Measurements from ENCODE around the gene TCF7L1.
"Not testable (repeated sequence)": the region's sequence is repeated elsewhere in the genome, so short reads cannot be mapped to it uniquely, and the experiment has no call there.

The TCF7L1 gene

DNA sequence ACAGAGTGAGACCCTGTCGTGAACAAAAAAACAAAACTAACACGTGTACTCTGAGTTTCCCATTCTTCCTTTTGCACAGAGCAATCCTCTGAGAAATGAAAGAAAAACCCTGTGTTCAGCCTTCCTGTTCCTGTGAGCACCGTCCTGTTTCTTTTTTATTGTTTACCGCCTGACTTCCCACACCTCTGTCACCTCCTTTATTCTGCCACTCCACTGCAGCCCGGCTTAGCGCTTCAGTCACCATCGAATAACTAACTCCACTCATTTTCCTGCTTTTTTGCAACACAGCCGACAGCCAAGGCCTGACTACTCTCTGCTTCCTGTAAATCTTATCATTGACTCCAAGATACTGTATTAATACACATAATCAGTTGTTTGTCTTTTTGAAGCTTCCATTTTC lies 153.7 kb downstream of the TCF7L1 start:
- no peak for DNase-seq (ENCODE audit: low read depth)

DNA sequence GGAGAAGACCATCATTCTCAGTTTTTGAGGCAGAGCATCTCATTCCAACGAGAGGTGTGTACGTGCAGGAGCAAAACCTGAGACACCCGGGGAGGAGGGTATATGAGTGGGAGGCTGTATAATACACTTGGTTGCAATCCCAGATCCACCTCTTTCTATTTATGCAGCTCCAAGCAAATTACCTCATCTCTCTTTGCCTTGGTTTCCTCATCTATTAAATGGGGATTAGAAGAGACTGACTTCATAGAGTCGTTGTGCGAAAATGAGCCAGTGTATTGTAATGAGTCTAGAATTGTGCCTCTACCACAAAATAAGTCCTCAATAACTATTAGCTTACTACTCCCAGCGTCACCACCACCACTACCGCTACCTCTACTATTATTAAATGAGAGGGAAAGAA lies 154.5 kb downstream of the TCF7L1 start:
- no peak for DNase-seq (ENCODE audit: low read depth)

DNA sequence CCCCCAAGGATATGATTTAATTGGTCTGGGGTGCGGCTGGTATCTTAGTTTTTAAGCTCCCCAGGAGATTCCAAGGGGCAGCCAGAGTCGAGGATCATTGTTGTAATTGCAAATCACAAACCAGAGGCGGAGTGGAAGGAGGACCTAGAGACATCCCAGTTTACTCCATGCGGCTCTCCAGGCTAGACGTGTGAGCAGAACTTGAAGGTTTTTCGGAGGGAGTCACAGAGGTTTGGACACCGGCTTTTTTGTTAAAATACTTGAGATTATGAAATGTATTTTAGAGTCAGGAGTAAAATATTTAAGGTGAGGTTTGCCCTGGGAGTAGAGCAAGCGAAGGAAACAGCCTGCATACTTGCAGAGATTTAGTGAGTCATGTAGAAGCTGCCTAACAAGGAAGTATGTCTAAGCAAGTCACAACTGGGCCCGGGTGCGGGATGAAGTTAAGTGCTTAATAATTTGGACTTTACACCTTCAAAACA lies 155.1 kb downstream of the TCF7L1 start:
- DNase-seq (ENCODE audit: low read depth) = no peak

DNA sequence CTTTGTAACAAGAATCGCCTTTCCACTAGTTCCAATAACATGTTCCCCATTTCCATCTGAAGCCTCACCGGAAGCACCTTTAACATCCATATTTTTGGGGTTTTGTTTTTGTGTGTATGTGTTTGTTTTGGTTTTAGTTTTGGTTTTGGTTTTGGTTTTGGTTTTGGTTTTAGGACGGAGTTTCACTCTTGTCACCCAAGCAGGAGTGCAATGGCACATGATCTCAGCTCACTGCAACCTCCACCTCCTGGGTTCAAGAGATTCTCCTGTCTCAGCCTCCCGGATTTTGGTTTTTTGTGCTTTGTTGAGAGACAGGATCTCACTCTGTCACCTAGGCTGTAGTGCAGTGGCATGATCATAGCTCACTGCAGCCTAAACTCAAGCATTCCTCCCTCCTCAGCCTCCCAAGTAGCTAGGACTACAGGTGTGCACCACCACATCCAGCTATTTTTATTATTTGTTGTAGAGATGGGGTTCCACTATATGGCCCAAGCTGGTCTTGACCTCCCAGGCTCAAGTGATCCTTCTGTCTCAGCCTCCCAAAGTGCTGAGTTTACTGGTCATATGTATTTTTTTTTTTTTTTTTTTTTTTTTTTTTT lies 158.3 kb downstream of the TCF7L1 start:
- DNase-seq (ENCODE audit: low read depth) = no peak

DNA sequence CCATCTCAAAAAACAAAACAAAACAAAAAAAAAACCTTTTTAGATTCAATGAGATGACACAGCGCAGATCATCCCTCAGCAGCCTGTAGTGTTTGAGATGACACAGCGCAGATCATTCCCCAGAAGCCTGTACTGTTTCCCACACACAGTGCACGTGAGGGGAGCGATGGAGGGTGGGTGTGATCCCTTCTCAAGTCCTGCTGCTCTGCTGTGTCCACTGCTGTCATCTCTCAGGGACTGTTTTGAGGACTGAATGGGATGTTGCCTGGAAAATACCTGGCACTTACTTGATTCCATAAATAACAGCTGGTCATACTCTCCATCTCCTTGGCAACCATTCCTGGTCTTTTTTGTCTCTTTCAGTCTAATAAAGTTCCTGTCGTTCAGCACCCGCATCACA lies 168.9 kb downstream of the TCF7L1 start:
- DNase-seq (ENCODE audit: low read depth) = no peak

DNA sequence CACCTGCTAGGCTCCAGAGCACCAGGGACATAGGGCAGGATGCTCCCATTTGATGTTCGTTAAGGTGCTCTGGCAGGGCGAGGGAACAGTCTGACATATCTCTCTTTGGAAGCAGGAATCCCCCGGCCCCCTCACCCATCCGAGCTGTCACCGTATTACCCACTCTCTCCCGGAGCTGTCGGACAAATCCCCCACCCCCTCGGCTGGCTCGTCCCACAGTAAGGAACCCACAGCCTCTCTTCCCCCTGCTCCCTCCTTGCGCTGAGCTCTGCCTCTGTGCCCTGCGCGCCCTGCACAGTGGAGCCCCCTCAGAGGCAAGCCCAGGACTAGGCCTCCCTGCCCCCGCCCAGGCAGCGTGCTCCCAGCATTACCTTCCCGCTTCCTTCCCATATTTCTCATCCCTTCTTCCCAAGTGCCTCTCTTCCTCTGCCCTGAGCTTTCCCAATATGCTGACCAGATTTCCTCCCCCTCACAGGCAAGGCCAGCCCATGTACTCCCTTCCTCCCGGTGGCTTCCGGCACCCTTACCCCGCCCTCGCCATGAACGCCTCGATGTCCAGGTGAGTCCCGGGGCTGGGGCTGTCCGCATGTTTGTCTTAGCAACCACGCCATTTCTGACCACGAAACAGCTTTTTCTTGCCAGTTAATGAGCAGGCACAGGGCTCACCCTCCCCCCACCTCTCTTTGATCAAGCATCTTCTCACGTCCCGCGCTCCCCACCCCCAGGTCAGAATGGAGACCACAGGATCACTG lies 170.8 kb downstream of the TCF7L1 start:
- no peak for DNase-seq (ENCODE audit: low read depth)

DNA sequence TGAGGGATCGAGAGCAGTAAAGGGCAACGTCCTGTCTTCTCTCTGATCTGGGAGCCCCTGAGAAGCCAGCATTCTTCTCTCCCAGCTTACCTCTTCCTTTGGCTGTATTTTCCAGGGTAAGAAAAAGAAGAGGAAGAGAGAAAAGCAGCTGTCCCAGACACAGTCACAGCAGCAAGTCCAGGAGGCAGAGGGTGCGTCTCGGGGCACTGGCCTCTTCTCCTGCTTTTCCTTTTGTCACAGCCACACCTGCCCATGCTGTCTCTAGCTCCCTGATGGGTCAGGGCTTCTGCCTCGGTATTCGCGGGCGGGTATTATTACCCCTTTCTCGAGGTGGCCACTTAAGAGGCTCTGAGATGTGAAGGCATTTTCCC lies 174.3 kb downstream of the TCF7L1 start:
- no peak for DNase-seq (ENCODE audit: low read depth)

DNA sequence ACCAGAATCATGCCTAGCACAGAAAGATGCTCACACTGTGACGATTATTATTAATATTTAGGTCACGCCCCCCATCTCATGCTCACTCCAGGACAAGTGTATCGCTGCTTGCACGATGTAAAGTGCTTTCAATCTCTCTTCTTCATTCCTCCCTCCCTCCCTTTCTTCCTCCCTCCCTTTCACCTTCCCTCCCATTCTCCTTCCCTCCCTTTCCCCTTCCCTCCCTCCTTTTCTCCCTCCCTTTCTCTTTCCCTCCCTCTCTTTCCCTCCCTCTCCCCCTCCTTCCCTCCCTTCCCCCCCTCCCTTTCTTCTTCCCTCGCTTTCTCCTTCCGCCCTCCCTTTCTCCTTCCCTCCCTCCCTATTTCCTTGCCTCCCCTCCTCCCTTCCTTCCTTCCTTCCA lies 175.0 kb downstream of the TCF7L1 start:
- DNase-seq (ENCODE audit: low read depth) = no peak

DNA sequence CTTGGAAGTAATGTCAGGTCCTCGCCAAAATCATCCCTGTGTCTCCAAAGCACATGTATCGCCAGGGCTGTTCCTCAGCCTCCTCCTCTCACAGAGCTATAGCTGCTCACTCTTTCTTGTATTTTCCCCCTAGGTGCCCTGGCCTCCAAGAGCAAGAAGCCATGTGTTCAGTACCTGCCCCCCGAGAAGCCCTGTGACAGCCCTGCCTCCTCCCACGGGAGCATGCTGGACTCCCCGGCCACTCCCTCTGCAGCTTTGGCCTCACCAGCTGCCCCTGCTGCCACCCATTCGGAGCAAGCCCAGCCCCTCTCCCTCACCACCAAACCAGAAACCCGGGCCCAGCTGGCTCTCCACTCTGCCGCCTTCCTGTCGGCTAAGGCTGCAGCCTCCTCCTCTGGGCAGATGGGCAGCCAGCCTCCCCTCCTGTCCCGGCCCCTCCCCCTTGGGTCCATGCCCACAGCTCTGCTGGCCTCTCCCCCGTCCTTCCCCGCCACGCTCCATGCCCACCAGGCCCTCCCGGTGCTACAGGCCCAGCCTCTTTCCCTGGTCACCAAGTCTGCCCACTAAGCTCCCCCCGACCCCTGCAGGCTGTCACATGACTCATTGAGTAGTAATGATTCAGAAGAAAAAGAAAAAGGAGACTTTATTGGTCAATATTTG lies 175.8 kb downstream of the TCF7L1 start:
- no peak for DNase-seq (ENCODE audit: low read depth)

DNA sequence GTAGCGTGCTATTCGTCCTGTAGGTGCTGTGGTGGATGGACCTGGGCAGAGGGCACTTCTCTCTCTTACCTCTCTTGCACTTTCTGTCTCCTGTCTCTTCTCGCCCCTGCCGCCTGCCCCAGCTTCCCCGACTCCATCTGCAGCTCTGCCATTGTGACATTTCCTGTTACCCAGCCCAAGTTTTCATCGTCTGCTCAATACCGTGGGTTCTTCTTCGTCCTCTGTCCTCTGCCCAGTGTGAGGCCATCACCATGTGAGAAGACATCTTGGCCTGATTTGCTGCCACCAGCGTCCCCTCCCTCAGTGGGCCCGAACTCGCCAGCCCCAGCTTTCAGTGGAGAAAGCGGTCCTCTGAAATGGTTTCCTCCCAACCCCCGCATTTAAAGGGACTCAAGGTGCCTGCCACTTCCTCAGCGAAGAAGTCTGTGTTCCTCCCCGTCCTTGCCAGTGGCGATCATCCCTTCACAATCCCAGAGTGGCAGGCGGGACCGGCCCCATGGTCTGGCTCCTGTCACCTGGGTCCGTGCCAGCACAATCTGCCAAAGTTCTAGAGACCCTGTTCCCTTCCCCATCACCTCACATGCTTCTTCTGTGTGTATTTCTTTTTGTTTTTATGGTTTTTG lies 176.6 kb downstream of the TCF7L1 start:
- no peak for DNase-seq (ENCODE audit: low read depth)

DNA sequence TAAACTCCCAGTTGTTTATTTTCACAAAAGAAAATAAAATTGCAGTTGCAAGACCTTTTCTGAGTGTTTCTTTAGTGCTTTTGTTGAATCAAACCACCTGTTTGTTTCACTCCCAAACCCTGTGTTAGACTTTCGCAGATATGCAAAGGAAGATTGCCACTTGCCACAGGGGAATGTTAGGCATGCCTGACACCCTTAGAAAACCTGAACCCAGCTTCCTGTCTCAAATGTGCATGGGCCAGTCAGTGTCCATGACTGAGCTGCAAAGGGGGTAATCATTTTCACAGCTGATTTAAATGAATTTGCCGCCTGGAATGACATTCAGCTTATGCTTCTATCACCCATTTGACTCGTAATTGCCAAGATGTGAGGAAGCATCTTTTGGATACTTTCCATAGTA lies 177.1 kb downstream of the TCF7L1 start:
- no peak for DNase-seq (ENCODE audit: low read depth)

DNA sequence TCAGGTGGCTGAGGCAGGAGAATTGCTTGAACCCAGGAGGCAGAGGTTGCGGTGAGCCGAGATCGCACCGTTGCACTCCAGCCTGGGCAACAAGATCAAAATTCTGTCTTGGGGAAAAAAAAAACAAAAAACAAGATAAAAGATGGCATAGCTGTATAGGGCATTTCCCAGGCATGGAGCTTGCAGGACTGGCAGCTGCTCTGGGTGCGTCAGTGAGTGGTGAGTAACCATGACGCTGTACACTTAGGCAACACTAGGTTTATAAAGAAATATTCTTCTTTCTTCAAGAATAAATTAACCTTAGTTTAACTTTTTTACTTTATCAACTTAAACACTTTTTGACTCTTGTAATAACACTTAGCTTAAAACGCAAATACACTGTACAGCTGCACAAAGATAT lies 179.2 kb downstream of the TCF7L1 start:
- no peak for DNase-seq (ENCODE audit: low read depth)

DNA sequence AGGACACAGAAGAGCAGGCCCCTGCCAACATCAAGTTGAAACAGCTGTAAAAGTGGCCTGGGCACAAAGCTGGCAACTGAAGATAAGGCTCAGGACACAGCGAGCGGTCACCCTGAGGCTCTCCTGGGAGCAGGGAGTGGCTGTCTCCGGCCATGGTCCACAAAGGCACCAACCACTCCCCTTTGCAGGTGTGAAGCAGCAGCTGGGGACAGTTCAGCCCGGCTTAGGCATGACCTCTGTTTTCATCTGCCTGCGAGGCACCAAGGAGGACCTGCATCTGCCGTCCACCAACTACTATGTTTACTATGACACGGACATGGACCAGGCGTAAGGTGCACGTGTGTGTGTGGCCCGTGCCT lies 181.7 kb downstream of the TCF7L1 start:
- no peak for DNase-seq (ENCODE audit: low read depth)

DNA sequence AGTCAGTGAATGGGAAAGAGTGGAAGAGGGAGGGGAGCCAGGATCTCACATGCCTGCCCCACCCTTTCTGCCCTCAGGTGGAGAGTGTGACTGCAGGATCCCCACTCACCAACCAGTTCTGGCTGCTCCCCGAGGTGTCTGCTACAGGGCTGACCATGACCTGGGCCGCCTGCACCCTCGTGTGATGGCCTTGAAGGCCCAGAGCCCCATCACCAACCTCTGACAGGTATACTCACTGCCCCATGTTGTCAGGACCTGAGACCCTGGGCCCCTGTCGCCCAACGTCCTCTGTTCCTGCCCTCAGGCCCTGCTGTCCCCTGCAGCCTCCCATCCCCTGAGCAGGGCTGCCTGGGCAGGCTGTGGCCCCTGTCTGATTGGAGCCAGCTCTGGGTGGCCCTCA lies 182.7 kb downstream of the TCF7L1 start:
- DNase-seq (ENCODE audit: low read depth) = not testable (repeated sequence)

DNA sequence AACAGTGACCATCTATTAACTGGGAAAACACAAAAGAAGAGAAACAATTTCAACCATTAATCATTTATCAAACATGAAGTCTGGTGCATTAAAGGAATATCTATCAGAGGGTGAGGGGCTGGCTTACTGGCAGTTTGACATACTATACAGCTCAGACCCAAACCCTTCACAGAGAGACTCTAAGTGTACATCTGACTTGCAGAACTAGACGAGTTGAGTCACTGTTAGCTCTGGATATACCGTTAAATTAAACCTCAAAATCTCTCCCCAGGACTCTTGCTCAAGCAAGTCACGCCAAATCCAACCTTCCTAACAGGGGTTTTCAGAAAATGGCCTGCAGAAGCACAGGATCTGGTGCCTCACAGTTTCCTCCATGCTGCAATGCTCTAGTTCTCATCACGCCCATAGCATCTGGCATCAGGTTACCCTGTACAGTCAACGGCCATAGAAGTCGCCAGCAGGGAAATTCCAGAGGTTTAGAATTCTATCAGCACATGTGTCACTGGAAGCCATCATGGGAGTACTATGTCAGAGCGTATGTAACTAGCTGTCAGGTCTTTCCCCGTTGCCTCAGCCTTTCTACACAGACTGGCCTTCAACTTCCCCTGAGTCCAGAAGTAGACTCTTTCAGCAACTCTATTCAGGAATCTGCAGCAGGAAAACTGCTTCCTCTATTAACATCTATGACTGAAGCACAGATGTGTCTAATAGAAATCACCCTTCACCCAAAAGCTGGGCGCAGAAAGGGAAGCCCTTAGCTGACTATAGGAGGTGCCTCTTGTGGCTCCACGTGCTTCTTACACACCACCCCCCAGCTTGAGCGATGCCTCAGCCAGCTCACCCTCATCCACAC lies 185.3 kb downstream of the TCF7L1 start:
- no peak for DNase-seq (ENCODE audit: low read depth)

DNA sequence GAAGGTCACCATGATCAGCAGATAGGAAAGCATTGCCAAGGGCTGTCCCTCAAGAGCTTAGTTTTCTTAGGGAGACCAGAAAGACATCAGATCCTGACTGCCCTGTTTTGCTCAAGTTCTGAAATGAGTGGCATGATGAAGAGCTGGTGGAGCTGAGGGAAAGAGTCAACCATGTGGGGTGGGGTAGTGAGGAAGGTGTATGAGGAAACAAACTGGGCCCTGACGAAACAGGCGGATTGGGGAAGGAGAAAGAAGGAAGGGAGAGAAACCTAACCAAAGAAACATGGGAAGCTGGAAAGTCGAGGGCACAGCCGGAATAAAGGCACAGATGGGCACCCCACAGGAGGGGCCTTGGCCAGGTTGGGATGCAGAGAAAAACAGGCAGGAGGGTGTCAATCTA lies 186.6 kb downstream of the TCF7L1 start:
- no peak for DNase-seq (ENCODE audit: low read depth)

DNA sequence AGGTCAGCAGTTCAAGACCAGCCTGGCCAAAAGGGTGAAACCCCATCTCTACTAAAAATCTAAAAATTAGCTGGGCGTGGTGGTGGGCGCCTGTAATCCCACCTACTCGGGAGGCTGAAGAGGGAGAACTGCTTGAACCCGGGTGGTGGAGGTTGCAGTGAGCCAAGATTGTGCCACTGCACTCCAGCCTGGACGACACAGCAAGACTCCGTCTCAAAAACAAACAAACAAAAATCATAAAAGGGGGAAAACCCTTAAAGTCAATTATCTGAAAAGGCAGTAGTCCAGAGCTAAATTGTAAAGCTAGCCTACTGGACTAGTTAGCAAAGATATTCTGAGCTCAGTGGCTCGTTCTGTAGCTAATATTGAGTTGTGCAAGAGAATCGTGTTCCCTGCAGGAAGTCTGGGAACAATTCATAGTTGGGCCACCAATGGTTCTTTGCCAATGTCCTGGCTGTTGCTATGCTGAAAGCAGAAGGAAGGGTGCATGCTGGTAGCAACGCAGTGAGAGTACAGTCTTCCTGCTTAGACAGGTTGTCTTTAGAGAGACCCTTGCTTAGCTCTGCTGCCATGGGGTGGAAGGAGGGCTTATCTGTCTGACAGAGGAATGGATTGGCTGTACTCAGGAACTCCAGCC lies 190.3 kb downstream of the TCF7L1 start:
- DNase-seq (ENCODE audit: low read depth) = no peak

DNA sequence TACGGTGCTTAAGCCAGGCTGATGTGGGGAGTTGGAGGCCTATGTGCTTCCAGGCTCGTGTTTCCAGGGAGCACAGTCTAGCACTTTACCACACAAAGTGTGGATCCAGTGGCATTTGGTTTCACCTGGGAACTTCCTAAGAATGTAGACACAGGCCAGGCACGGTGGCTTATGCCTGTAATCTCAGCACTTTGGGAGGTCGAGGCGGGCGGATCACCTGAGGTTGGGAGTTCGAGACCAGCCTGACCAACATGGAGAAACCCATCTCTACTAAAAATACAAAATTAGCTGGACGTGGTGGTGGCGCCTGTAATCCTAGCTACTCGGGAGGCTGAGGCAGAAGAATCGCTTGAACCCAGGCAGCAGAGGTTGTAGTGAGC lies 190.8 kb downstream of the TCF7L1 start:
- DNase-seq (ENCODE audit: low read depth) = not testable (repeated sequence)

DNA sequence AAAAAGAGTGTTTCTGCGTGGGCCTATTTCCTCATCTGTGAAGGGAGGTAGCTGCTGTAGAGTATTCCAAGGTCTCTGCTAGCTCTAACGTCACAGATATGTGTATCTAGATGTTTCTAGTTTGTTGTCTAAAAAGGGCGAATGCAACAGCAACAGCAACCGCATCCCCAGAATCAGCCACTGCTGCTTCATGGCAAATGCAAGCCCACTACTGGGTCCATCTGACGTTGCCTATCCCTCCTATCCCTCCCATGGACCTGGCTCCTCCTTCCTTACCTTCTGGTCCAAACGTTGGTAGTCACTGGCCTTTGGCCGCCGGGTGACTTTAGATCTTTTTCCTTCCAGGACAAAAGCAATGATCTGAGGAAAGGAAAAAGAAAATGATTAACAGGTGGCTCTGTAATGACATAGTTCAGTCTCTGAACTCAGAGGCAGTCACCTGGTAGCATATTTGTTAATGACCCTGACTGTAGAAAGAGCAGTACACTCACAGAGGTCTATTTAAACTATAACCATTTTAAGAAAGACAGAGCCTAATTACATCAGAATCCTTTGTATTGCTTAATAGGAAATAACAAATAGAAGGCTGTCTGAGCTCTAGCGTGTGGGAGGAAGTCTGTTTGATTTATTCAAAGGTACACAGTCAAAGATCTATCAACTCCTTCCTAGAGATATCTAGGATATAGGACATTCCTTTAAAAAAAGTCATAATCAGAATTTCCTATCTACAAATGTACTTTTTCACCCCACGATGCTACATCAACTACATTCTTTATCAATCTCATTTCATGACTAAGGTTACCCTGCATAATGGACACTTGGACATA lies 191.7 kb downstream of the TCF7L1 start:
- DNase-seq (ENCODE audit: low read depth) = no peak

DNA sequence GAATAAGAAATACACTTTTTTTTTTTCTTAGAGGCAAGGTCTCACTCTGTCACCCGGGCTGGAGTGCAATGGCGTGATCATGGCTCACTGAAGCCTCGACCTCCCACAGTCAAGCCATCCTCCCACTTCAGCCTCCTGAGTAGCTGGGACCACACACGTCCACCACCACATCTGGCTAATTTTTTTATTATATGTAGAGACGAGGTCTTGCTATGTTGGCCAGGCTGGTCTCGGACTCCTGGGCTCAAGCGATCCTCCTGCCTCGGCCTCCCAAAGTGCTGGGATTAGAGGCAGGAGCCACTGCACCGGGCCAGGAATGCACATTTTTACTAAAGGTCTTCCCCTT lies 192.2 kb downstream of the TCF7L1 start:
- no peak for DNase-seq (ENCODE audit: low read depth)
